WTC11 (cell line): ENCODE data around the gene NLRC5.

ENCODE experiments used
- ARID4B ChIP-seq: sonication (generic); formaldehyde crosslinking; IDR thresholded peaks from 2 replicates; pipeline ENCODE4 v1.8.0; 2023; ENCODE audit warnings: missing genetic modification reagents, mild to moderate bottlenecking, borderline replicate concordance
- CBFB ChIP-seq: sonication (generic); formaldehyde crosslinking; IDR thresholded peaks from 2 replicates; pipeline ENCODE4 v1.8.1; 2022; ENCODE audit warnings: mild to moderate bottlenecking, low read depth, missing genetic modification reagents
- ESRRA ChIP-seq: sonication (generic); formaldehyde crosslinking; IDR thresholded peaks from 2 replicates; pipeline ENCODE4 v1.8.1; 2022; ENCODE audit warnings: mild to moderate bottlenecking, missing genetic modification reagents, borderline replicate concordance
- GABPB1 ChIP-seq: sonication (generic); formaldehyde crosslinking; IDR thresholded peaks from 2 replicates; pipeline ENCODE4 v1.8.1; 2023; ENCODE audit warnings: mild to moderate bottlenecking, missing genetic modification reagents
- JUN ChIP-seq: sonication (generic); formaldehyde crosslinking; IDR thresholded peaks from 2 replicates; pipeline ENCODE4 v1.8.0; 2023; ENCODE audit warnings: mild to moderate bottlenecking, missing genetic modification reagents
- ZNF263 ChIP-seq: sonication (generic); formaldehyde crosslinking; IDR thresholded peaks from 2 replicates; pipeline ENCODE4 v1.8.1; 2022; ENCODE audit warnings: low read depth, mild to moderate bottlenecking, moderate library complexity, missing genetic modification reagents
- TF ChIP-seq, protein P1 (sequence below): fragments of 200-600 bp; IDR thresholded peaks from 2 replicates; pipeline ENCODE4 v1.8.0; 2022; ENCODE audit warnings: antibody characterized with exemption
- TF ChIP-seq, protein P2 (sequence below): sonication (generic); formaldehyde crosslinking; IDR thresholded peaks from 2 replicates; pipeline ENCODE4 v1.8.0; 2022; ENCODE audit warnings: mild to moderate bottlenecking, missing genetic modification reagents
- TF ChIP-seq, protein P3 (sequence below): sonication (generic); formaldehyde crosslinking; IDR thresholded peaks from 2 replicates; pipeline ENCODE4 v1.8.0; 2023; ENCODE audit warnings: missing genetic modification reagents

DNA sequence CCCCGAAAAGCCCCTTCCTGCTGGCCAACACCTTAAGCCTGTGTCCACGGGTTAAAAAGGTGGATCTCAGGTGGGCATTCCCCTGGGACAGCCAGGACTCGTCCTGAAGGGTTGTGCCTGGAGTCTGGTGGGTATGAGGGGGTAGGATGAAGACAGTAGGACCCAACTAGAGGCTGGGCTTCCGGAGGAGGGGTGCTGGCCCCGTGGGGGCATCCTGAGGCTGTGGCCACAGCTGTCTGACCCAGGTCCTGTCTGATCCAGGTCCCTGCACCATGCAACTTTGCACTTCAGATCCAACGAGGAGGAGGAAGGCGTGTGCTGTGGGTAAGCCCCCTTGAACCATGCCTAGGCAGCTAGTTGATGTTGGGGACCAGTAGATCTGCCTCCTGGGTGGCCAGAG, 65.4 kb downstream of the NLRC5 start:
- TF ChIP-seq, protein P1, sequence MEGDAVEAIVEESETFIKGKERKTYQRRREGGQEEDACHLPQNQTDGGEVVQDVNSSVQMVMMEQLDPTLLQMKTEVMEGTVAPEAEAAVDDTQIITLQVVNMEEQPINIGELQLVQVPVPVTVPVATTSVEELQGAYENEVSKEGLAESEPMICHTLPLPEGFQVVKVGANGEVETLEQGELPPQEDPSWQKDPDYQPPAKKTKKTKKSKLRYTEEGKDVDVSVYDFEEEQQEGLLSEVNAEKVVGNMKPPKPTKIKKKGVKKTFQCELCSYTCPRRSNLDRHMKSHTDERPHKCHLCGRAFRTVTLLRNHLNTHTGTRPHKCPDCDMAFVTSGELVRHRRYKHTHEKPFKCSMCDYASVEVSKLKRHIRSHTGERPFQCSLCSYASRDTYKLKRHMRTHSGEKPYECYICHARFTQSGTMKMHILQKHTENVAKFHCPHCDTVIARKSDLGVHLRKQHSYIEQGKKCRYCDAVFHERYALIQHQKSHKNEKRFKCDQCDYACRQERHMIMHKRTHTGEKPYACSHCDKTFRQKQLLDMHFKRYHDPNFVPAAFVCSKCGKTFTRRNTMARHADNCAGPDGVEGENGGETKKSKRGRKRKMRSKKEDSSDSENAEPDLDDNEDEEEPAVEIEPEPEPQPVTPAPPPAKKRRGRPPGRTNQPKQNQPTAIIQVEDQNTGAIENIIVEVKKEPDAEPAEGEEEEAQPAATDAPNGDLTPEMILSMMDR = no peak
- TF ChIP-seq JUN (CRISPR knock-in tag) (no peak), ARID4B (CRISPR knock-in tag) (no peak), ESRRA (CRISPR knock-in tag) (no peak), GABPB1 (no peak), CBFB (CRISPR knock-in tag) (no peak), ZNF263 (no peak)
- TF ChIP-seq, protein P2, sequence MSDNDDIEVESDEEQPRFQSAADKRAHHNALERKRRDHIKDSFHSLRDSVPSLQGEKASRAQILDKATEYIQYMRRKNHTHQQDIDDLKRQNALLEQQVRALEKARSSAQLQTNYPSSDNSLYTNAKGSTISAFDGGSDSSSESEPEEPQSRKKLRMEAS = no peak
- TF ChIP-seq, protein P3, sequence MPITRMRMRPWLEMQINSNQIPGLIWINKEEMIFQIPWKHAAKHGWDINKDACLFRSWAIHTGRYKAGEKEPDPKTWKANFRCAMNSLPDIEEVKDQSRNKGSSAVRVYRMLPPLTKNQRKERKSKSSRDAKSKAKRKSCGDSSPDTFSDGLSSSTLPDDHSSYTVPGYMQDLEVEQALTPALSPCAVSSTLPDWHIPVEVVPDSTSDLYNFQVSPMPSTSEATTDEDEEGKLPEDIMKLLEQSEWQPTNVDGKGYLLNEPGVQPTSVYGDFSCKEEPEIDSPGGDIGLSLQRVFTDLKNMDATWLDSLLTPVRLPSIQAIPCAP (CRISPR knock-in tag) = no peak
